NCI-H524 treated with DMSO at 0.1 percent for 48 hours (cell line): ENCODE data around the gene MRPL47.

Experiments used
- DNase-seq: peaks from one replicate; lab custom pipeline; 2025; lab: John Stamatoyannopoulos, UW

Gene MRPL47

GRCh38 chr3:179590669-179591068 lies 13.8 kb downstream of the MRPL47 start:
- no peak for DNase-seq

GRCh38 chr3:179589143-179589542 lies 15.3 kb downstream of the MRPL47 start:
- no peak for DNase-seq

- no peak for DNase-seq
Observed at GRCh38 chr3:179580992-179581391, 23.4 kb downstream of the MRPL47 start.

GRCh38 chr3:179565496-179565895 lies 38.9 kb downstream of the MRPL47 start:
- no peak for DNase-seq

- peak; percentile 41 for DNase-seq
Observed at GRCh38 chr3:179563271-179563783, 41.1 kb downstream of the MRPL47 start.

GRCh38 chr3:179562591-179563270 lies 41.7 kb downstream of the MRPL47 start, which contains the start of gene ACTL6A:
TSS of gene ACTL6A (plus strand) at chr3:179562926. CDS start at chr3:179563093, 167 bp downstream.
- DNase-seq, result peak; percentile 99

- no peak for DNase-seq
Observed at GRCh38 chr3:179560791-179561190, 43.6 kb downstream of the MRPL47 start.

- DNase-seq, result no peak
Observed at GRCh38 chr3:179558742-179559364, 45.6 kb downstream of the MRPL47 start.

- DNase-seq, result no peak
Observed at GRCh38 chr3:179551349-179552105, 52.9 kb downstream of the MRPL47 start.

GRCh38 chr3:179546814-179547241 lies 57.6 kb downstream of the MRPL47 start:
- no peak for DNase-seq

GRCh38 chr3:179544981-179545645 lies 59.3 kb downstream of the MRPL47 start:
- DNase-seq, result no peak

- no peak for DNase-seq
Observed at GRCh38 chr3:179542375-179542774, 62.1 kb downstream of the MRPL47 start.

GRCh38 chr3:179541596-179541995 lies 62.8 kb downstream of the MRPL47 start:
- DNase-seq, result no peak

GRCh38 chr3:179541094-179541493 lies 63.3 kb downstream of the MRPL47 start:
- DNase-seq, result no peak
